Heart right ventricle (tissue), 16 donors: Measurements from ENCODE around the gene GALNT7. TPM values are rescaled to one million over a fixed set of nuclear protein-coding genes. Genes with fewer than 3 reads are reported as not detected.
A peak's percentile ranks its signal among the peaks of the same experiment; 100 is the strongest.

Experiments used
- ATAC-seq, 8 donors: fragments of 200-7000 bp; cut with Tn5 transposase; one replicate each; pipeline ENCODE4 v1.9.1; 2020; ENCODE audit warnings: mild to moderate bottlenecking in 8 of 8, moderate library complexity in 8 of 8, moderate number of reproducible peaks in 1 of 8
- DNase-seq, 2 donors: peaks; one replicate each; pipeline ENCODE4 v3.0.0-alpha.2; 2020
- H3K27ac ChIP-seq, 10 donors: fragments of 200-600 bp; sonication (generic) in 2 of 10; one replicate each; pipeline versions ENCODE4 v1.5.0 to v1.8.0; 2020 to 2022; ENCODE audit warnings: mild to moderate bottlenecking in 3 of 10
- H3K27me3 ChIP-seq, 7 donors: fragments of 200-600 bp; one replicate each; pipeline ENCODE4 v1.8.0; 2021 to 2022; ENCODE audit warnings: mild to moderate bottlenecking in 2 of 7
- H3K36me3 ChIP-seq, 9 donors: fragments of 200-600 bp; sonication (generic) in 1 of 9; one replicate each; pipeline versions ENCODE4 v1.5.0 to v1.8.0; 2020 to 2022; ENCODE audit warnings: mild to moderate bottlenecking in 2 of 9
- H3K4me1 ChIP-seq, 9 donors: fragments of 200-600 bp; sonication (generic) in 1 of 9; one replicate each; pipeline versions ENCODE4 v1.5.0 to v1.8.0; 2020 to 2022; ENCODE audit warnings: mild to moderate bottlenecking in 4 of 9
- H3K4me3 ChIP-seq, 10 donors: fragments of 200-600 bp; sonication (generic) in 2 of 10; one replicate each; pipeline versions ENCODE4 v1.5.0 to v1.8.0; 2020 to 2022; ENCODE audit warnings: mild to moderate bottlenecking in 7 of 10, moderate library complexity in 2 of 10
- H3K9me3 ChIP-seq, 11 donors: fragments of 200-600 bp in 10 of 11; sonication (generic) in 2 of 11; one replicate each; pipeline versions ENCODE4 v1.5.0 to v1.8.0; 2013 to 2022; ENCODE audit warnings: mild to moderate bottlenecking in 2 of 11, control low read depth in 1 of 11, moderate library complexity in 1 of 11
- CTCF ChIP-seq, 9 donors: fragments of 200-600 bp; sonication (generic) in 2 of 9; IDR thresholded peaks; one replicate each; pipeline versions ENCODE4 v1.5.0 to v1.8.0; 2021 to 2022; ENCODE audit warnings: antibody characterized with exemption in 9 of 9, mild to moderate bottlenecking in 5 of 9, moderate library complexity in 1 of 9
- WGBS, 2 donors: extraction: QIAGEN DNeasy Blood & Tissue Kit; methylation state at CpG; one replicate each; pipeline ENCODE4 v1.1.7; 2013; ENCODE audit warnings: inconsistent platforms in 1 of 2; 5-methylcytosine and 5-hydroxymethylcytosine counted together
- intact Hi-C, 10 donors: fragments of 100-400 bp; cut with DNase I; formaldehyde crosslinking; loops; one replicate each; pipeline versions ENCODE4 v1.11.1 to v1.14.2; 2022
- polyA plus RNA-seq, 2 donors: library from polyadenylated mRNA; stranded (reverse); fragments of 200-250 nt; gene quantifications; one replicate each; pipeline ENCODE4 v1.2.3, GENCODE V29; 2013
- total RNA-seq, 10 donors: library from RNA; stranded (reverse); fragmentation: NEBNext Ultra II Directional in 3 of 10; extraction: Animal tissue kit (Norgen Biotek cat#: 25700) in 3 of 10; gene quantifications; one replicate each; pipeline versions ENCODE4 v1.2.1 to v1.2.4, GENCODE V29; 2021 to 2023
- donor health status: Arrhythmogenic right ventricular cardiomyopathy.
- donor health status: ischemic (EF 13 %, LVEDD 7.1; RV severe dilation, severe dysfunction).
- donor health status: healthy with polysubstance abuse.
- donor health status: DM: no; HTN: yes; CAD: no.
- donor health status: DM: no; HTN: no; CAD: no.
- donor health status: ischemic (EF 25% LVEDD 6.9; RV normal size, moderate dysfunction).
- donor health status: ischemic (EF 25% LVEDD 5.7; RV mildly dilated, moderate dysfunction).
- donor health status: healthy.
- donor health status: DM: yes; HTN: yes; CAD: no.
- donor health status: Ischemic cardiomyopathy.
- donor health status: ischemic (EF 35%, LVEDD 5.7; RV mildly dilated, moderate dysfunction).
- donor health status: nonischemic (EF 11% LVEDD 7.7; RV severe dilation, severe dysfunction).
- donor health status: DM: yes; HTN: yes; CAD: no.
- donor health status: PGD.
- donor health status: ischemic (EF 29% LVEDD 5.4; RV normal size, mild dysfunction).
- donor health status: nonischemic (EF 23%, LVEDD 6.1; RV moderate dilation, normal function).

Gene GALNT7
- total and polyA plus RNA-seq, 12 donors = 2.2 to 8.8 (median 5.3) TPM

- ATAC-seq = no peak
- 82 to 89% methylated on average over 3 of the region's 3 CpGs for WGBS, 2 donors
- no peaks in the 10 kb centered on the region for H3K36me3 ChIP-seq
- no peak overlapping the region for H3K27ac ChIP-seq
- intact Hi-C loops = no loop called here
- DNase-seq = no peak
- no peaks in the 10 kb centered on the region for H3K27me3 ChIP-seq
- no peak overlapping the region for H3K4me3 ChIP-seq
- H3K9me3 ChIP-seq = no peaks in the 10 kb centered on the region
- TF ChIP-seq CTCF (IDR thresholded peaks at IDR 0.05) = no peak
- H3K4me1 ChIP-seq = peaks cover 0 to 30% (median 12%) of the 10 kb centered on the region in 9 donors
Observed at GRCh38 chr4:173269280-173269679, 100.7 kb downstream of the GALNT7 start.

- 25 to 37% methylated on average over 4 of the region's 4 CpGs for WGBS, 2 donors
- H3K36me3 ChIP-seq = no peaks in the 10 kb centered on the region
- H3K4me1 ChIP-seq = peaks cover 0 to 20% (median 6%) of the 10 kb centered on the region in 9 donors
- TF ChIP-seq CTCF (IDR thresholded peaks at IDR 0.05) = no peak
- no peak overlapping the region for H3K4me3 ChIP-seq
- peak in 4 of 8 donors; percentile 34 to 50 (median 40) for ATAC-seq
- H3K27me3 ChIP-seq = no peaks in the 10 kb centered on the region
- H3K27ac ChIP-seq = peak overlapping the region in 1 of 10 donors; percentile 18
- intact Hi-C loops = no loop called here
- peak in 1 of 2 donors; percentile 10 for DNase-seq
- peaks cover 0 to 4% (median 0%) of the 10 kb centered on the region in 11 donors for H3K9me3 ChIP-seq
Observed at GRCh38 chr4:173270312-173271027, 101.9 kb downstream of the GALNT7 start.

GRCh38 chr4:173272314-173272713, 103.7 kb downstream of the GALNT7 start:
- H3K27ac ChIP-seq = no peak overlapping the region
- WGBS, 2 donors = 86% methylated on average over 5 of the region's 5 CpGs
- no peaks in the 10 kb centered on the region for H3K27me3 ChIP-seq
- peaks cover 0 to 20% (median 6%) of the 10 kb centered on the region in 9 donors for H3K4me1 ChIP-seq
- TF ChIP-seq CTCF (IDR thresholded peaks at IDR 0.05) = no peak
- no peaks in the 10 kb centered on the region for H3K36me3 ChIP-seq
- intact Hi-C loops = no loop called here
- ATAC-seq = no peak
- H3K9me3 ChIP-seq = peaks cover 0 to 4% (median 0%) of the 10 kb centered on the region in 11 donors
- DNase-seq = no peak
- no peak overlapping the region for H3K4me3 ChIP-seq

GRCh38 chr4:173272996-173273395, 104.4 kb downstream of the GALNT7 start:
- no peak for TF ChIP-seq CTCF (IDR thresholded peaks at IDR 0.05)
- Histone ChIP-seq H3K36me3 (no peaks in the 10 kb centered on the region), H3K27ac (no peak overlapping the region), H3K9me3 (peaks cover 0 to 4% (median 0%) of the 10 kb centered on the region in 11 donors), H3K27me3 (no peaks in the 10 kb centered on the region), H3K4me1 (peaks cover 0 to 20% (median 6%) of the 10 kb centered on the region in 9 donors), H3K4me3 (no peak overlapping the region)
- WGBS, 2 donors = 35 to 40% methylated on average over 1 of the region's 1 CpG
- intact Hi-C loops = no loop called here
- no peak for ATAC-seq
- DNase-seq = no peak
